SK-N-SH (cell line): ENCODE data around the gene STPG2. TPM values are rescaled to one million over a fixed set of nuclear protein-coding genes. Genes with fewer than 3 reads are reported as not detected.
A peak's percentile ranks its signal among the peaks of the same experiment; 100 is the strongest.

Experiments used
- CTCF ChIA-PET: fragments of 300-600, 350-600 bp; formaldehyde crosslinking; extraction: SDS; loops from one replicate; lab custom pipeline; 2021; lab: Yijun Ruan, JAX
- POLR2A ChIA-PET: fragments of 350-600 bp; sonication (Branson Sonifier 250); formaldehyde crosslinking; extraction: SDS; loops from one replicate; lab custom pipeline; 2020; ENCODE audit warnings: antibody characterized with exemption, inconsistent platforms; lab: Yijun Ruan, JAX
- DNase-seq: peaks from one replicate; pipeline ENCODE4 v3.0.0; 2012
- H2AFZ ChIP-seq: fragments of 200-600 bp; sonication (generic); 2 replicates; pipeline ENCODE4 v1.8.1; 2016; ENCODE audit warnings: antibody characterized with exemption, mild to moderate bottlenecking, low read depth
- H3F3A ChIP-seq: fragments of 200-600 bp; sonication (generic); replicated peaks from 2 replicates; pipeline ENCODE3; 2016; ENCODE audit warnings: antibody characterized with exemption, mild to moderate bottlenecking; ENCODE audit not compliant: insufficient read depth
- H3K27ac ChIP-seq, 2 experiments: fragments of 200-500 bp in 1 of 2; fragments of 200-600 bp in 1 of 2; sonication (Bioruptor generic) in 1 of 2; sonication (generic), shearing (Covaris generic) in 1 of 2; 2 replicates each; pipeline versions ENCODE4 v1.5.1 to v1.6.1; 2014 to 2016; ENCODE audit warnings: low read depth in 2 of 2, inconsistent platforms in 1 of 2, low read length in 1 of 2, mild to moderate bottlenecking in 1 of 2, mixed read lengths in 1 of 2
- H3K27me3 ChIP-seq: fragments of 200-600 bp; sonication (generic), shearing (Covaris generic); 2 replicates; pipeline ENCODE4 v1.6.1; 2016; ENCODE audit warnings: mixed run types; ENCODE audit not compliant: insufficient read depth
- H3K36me3 ChIP-seq, 2 experiments: fragments of 200-500 bp in 1 of 2; fragments of 200-600 bp in 1 of 2; sonication (Bioruptor generic) in 1 of 2; sonication (generic) in 1 of 2; replicated peaks in 1 of 2; 2 replicates each; pipeline versions ENCODE3 to v1.5.1; 2014 to 2016; ENCODE audit warnings: low read length in 1 of 2, mild to moderate bottlenecking in 1 of 2; ENCODE audit not compliant: insufficient read depth in 2 of 2, control insufficient read depth in 1 of 2
- H3K4me1 ChIP-seq, 2 experiments: fragments of 200-500 bp in 1 of 2; fragments of 200-600 bp in 1 of 2; sonication (Bioruptor generic) in 1 of 2; sonication (generic), shearing (Covaris generic) in 1 of 2; 2 replicates each; pipeline versions ENCODE4 v1.5.1 to v1.6.1; 2014 to 2016; ENCODE audit warnings: low read depth in 1 of 2, low read length in 1 of 2, mixed run types in 1 of 2; ENCODE audit not compliant: insufficient read depth in 2 of 2, control insufficient read depth in 1 of 2
- H3K4me2 ChIP-seq: fragments of 200-600 bp; sonication (generic), shearing (Covaris generic); 2 replicates; pipeline ENCODE4 v1.6.1; 2017; ENCODE audit warnings: mixed run types
- H3K4me3 ChIP-seq, 2 experiments: fragments of 200-500 bp in 1 of 2; fragments of 200-600 bp in 1 of 2; sonication (Bioruptor generic) in 1 of 2; sonication (generic), shearing (Covaris generic) in 1 of 2; 2 replicates each; pipeline versions ENCODE4 v1.5.1 to v1.8.1; 2014 to 2016; ENCODE audit warnings: low read depth in 2 of 2, inconsistent platforms in 1 of 2, low read length in 1 of 2, mild to moderate bottlenecking in 1 of 2, mixed read lengths in 1 of 2, moderate library complexity in 1 of 2
- H3K79me2 ChIP-seq: fragments of 200-600 bp; sonication (generic); 2 replicates; pipeline ENCODE4 v1.8.1; 2017; ENCODE audit warnings: mild to moderate bottlenecking; ENCODE audit not compliant: insufficient read depth
- H3K9ac ChIP-seq: fragments of 200-600 bp; sonication (generic); 2 replicates; pipeline ENCODE4 v1.6.1; 2017; ENCODE audit warnings: mixed run types
- H3K9me2 ChIP-seq: fragments of 200-600 bp; sonication (generic); 2 replicates; pipeline ENCODE4 v1.6.1; 2017; ENCODE audit warnings: mixed run types
- H3K9me3 ChIP-seq: fragments of 200-600 bp; sonication (generic); 2 replicates; pipeline ENCODE4 v1.6.1; 2017; ENCODE audit warnings: mixed run types, mild to moderate bottlenecking, moderate library complexity
- H4K20me1 ChIP-seq: fragments of 200-600 bp; sonication (generic); 2 replicates; pipeline ENCODE4 v1.6.1; 2017; ENCODE audit warnings: mild to moderate bottlenecking, mixed run types; ENCODE audit not compliant: insufficient read depth
- CTCF ChIP-seq: fragments of 200-600 bp; sonication (generic); IDR thresholded peaks from 2 replicates; pipeline ENCODE4 v1.6.1; 2017; ENCODE audit warnings: antibody characterized with exemption, mild to moderate bottlenecking, moderate library complexity
- FOXJ3 ChIP-seq: sonication (generic); formaldehyde crosslinking; IDR thresholded peaks from 2 replicates; pipeline ENCODE4 v1.5.1; 2020; ENCODE audit warnings: mild to moderate bottlenecking, missing genetic modification reagents
- FOXM1 ChIP-seq: IDR thresholded peaks from 2 replicates; pipeline ENCODE4 v1.4.0; 2012; ENCODE audit warnings: low read depth, mild to moderate bottlenecking
- GABPA ChIP-seq: IDR thresholded peaks from 2 replicates; pipeline ENCODE4 v1.4.0; 2012; ENCODE audit warnings: low read depth, mild to moderate bottlenecking
- GATA2 ChIP-seq: sonication (generic); formaldehyde crosslinking; IDR thresholded peaks from 2 replicates; pipeline ENCODE4 v1.5.0; 2020; ENCODE audit warnings: mild to moderate bottlenecking, missing genetic modification reagents
- JUND ChIP-seq: IDR thresholded peaks from 2 replicates; pipeline ENCODE4 v1.4.0; 2012
- PBX3 ChIP-seq: IDR thresholded peaks from 2 replicates; pipeline ENCODE4; 2012
- RAD21 ChIP-seq: IDR thresholded peaks from 2 replicates; pipeline ENCODE4 v1.6.1; 2012; ENCODE audit warnings: mild to moderate bottlenecking, low read length
- REST ChIP-seq: IDR thresholded peaks from 2 replicates; pipeline ENCODE4 v1.6.1; 2012; ENCODE audit warnings: mild to moderate bottlenecking, low read depth, low read length, moderate library complexity
- TAF1 ChIP-seq: IDR thresholded peaks from 2 replicates; pipeline ENCODE4 v1.6.1; 2012; ENCODE audit warnings: low read depth, mild to moderate bottlenecking, low read length, moderate library complexity, borderline replicate concordance
- USF1 ChIP-seq: IDR thresholded peaks from 2 replicates; pipeline ENCODE4 v1.4.0; 2012; ENCODE audit warnings: low read depth, borderline replicate concordance
- USF2 ChIP-seq: fragments of 150-350 bp; IDR thresholded peaks from 2 replicates; pipeline ENCODE4 v1.6.1; 2017; ENCODE audit warnings: antibody characterized with exemption, low read length, low read depth, borderline replicate concordance
- polyA plus RNA-seq, 3 experiments: library from polyadenylated mRNA; depleted of rRNA; stranded (reverse); fragments of >200 nt; gene quantifications; 2 replicates each; pipeline ENCODE4 v1.2.3, GENCODE V29; 2012

Gene STPG2
- polyA plus RNA-seq, 1 of the 3 experiments (the other 2 are of a cell fraction), result not detected

GRCh38 chr4:98151145-98151924, 8.1 kb upstream of the STPG2 start (continued):
- TF ChIP-seq REST (no peak), PBX3 (no peak), TAF1 (no peak)
- TF ChIP-seq, all 33 proteins: peak for 0

- Histone ChIP-seq H3K36me3 (no peaks in the 10 kb centered on the region), H3K27me3 (no peaks in the 10 kb centered on the region), H4K20me1 (no peaks in the 10 kb centered on the region), H3F3A (peaks cover 4% of the 10 kb centered on the region), H3K4me1 (no peaks in the 10 kb centered on the region; a peak in 1 of 4 replicates), H3K27ac (no peak overlapping the region), H2AFZ (peak overlapping the region; percentile 40; the same call in 1 of the 2 replicates), H3K9ac (no peak overlapping the region), H3K4me3 (no peak overlapping the region), H3K9me3 (no peaks in the 10 kb centered on the region), H3K4me2 (no peak overlapping the region), H3K79me2 (no peaks in the 10 kb centered on the region), H3K9me2 (no peaks in the 10 kb centered on the region)
- no peak for DNase-seq
- no peak for TF ChIP-seq GABPA
- TF ChIP-seq RAD21, result peak; percentile 15; the same call in 1 of the 2 replicates
- no peak for TF ChIP-seq JUND
- TF ChIP-seq USF1, result no peak
- no peak for TF ChIP-seq FOXM1
- TF ChIP-seq REST, result no peak
- no peak for TF ChIP-seq FOXJ3 (CRISPR knock-in tag)
- no peak for TF ChIP-seq USF2
- TF ChIP-seq GATA2 (CRISPR knock-in tag), result no peak
- TF ChIP-seq CTCF, result peak; percentile 61
- CTCF ChIA-PET, result interaction anchor here (0.7 to 2.1 kb wide), 4 partner anchors 16 to 906 kb away, joined by 3 to 10 read pairs (median 6); no protein-coding TSS in a partner anchor
- POLR2A ChIA-PET, result no interaction called here
These were observed 7.0 kb upstream of the STPG2 start for GRCh38 chr4:98150092-98150761.
